HL-60 (cell line): Measurements from ENCODE around the gene PPARGC1A.

Experiments used
- GABPA ChIP-seq: IDR thresholded peaks from 2 replicates; pipeline ENCODE4 v1.6.1; 2012; ENCODE audit warnings: low read depth
- POLR2AphosphoS5 ChIP-seq: IDR thresholded peaks from 2 replicates; pipeline ENCODE4 v1.6.1; 2012; ENCODE audit warnings: low read depth
- TF ChIP-seq, protein P1 (sequence below): IDR thresholded peaks from one replicate; pipeline ENCODE4 v1.5.1; 2011; ENCODE audit warnings: low read length, control low read depth, inconsistent platforms; ENCODE audit not compliant: insufficient read depth

DNA sequence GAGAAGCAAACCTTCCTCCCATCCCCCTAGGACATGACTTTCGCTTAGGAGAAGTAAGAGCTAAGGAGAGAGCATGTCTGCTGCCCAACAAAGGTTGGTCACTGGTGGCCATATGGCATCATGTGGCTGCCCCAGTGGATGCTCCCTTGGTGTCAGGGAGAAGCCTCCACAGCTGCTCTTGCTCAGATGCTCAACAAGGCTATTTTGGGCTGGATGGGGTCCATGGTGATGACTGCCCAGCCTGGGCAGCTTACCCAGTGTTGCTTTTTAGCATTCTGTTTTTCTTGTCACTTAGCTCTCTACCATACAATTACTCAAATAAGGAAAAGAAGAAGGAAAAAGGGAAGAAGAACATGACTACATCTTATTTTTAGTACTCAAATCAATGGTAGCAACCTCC lies 48.9 kb upstream of the PPARGC1A start:
- TF ChIP-seq, protein P1, sequence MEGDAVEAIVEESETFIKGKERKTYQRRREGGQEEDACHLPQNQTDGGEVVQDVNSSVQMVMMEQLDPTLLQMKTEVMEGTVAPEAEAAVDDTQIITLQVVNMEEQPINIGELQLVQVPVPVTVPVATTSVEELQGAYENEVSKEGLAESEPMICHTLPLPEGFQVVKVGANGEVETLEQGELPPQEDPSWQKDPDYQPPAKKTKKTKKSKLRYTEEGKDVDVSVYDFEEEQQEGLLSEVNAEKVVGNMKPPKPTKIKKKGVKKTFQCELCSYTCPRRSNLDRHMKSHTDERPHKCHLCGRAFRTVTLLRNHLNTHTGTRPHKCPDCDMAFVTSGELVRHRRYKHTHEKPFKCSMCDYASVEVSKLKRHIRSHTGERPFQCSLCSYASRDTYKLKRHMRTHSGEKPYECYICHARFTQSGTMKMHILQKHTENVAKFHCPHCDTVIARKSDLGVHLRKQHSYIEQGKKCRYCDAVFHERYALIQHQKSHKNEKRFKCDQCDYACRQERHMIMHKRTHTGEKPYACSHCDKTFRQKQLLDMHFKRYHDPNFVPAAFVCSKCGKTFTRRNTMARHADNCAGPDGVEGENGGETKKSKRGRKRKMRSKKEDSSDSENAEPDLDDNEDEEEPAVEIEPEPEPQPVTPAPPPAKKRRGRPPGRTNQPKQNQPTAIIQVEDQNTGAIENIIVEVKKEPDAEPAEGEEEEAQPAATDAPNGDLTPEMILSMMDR: no peak
- TF ChIP-seq POLR2AphosphoS5: no peak
- no peak for TF ChIP-seq GABPA
